Measurements from ENCODE around the gene OR52J3. TPM values are rescaled to one million over a fixed set of nuclear protein-coding genes. Genes with fewer than 3 reads are reported as not detected.

OR52J3 gene
- total and polyA plus RNA-seq, 4 donors: not detected

- TF ChIP-seq YY1 (IDR thresholded peaks at IDR 0.05) (no peak), HNF4G (IDR thresholded peaks at IDR 0.05) (no peak), JUND (IDR thresholded peaks at IDR 0.05) (no peak), GABPA (IDR thresholded peaks at IDR 0.05 in 1 of 2, conservative IDR thresholded peaks at IDR 0.05 in 1 of 2) (no peak), FOXA1 (IDR thresholded peaks at IDR 0.05) (no peak), ZBTB33 (IDR thresholded peaks at IDR 0.05) (no peak), TAF1 (conservative IDR thresholded peaks at IDR 0.05) (no peak), FOXA2 (IDR thresholded peaks at IDR 0.05) (no peak), CTCF (IDR thresholded peaks at IDR 0.05; ENCODE audit: low read depth, low read length, missing input control) (no peak), RAD21 (IDR thresholded peaks at IDR 0.05) (no peak)
- TF ChIP-seq, protein P1, sequence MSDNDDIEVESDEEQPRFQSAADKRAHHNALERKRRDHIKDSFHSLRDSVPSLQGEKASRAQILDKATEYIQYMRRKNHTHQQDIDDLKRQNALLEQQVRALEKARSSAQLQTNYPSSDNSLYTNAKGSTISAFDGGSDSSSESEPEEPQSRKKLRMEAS (IDR thresholded peaks at IDR 0.05): no peak
- H3K27me3 ChIP-seq (ENCODE audit: control insufficient read depth in 4 of 4, insufficient read depth in 4 of 4, low read length in 3 of 4): peaks cover 0 to 5% (median 1%) of the 10 kb centered on the region in 4 donors
- no peak for DNase-seq (ENCODE audit: low spot score)
- no peak overlapping the region for H3K9ac ChIP-seq (ENCODE audit: low read depth in 1 of 2, low read length in 2 of 2)
- peaks cover 0 to 4% (median 0%) of the 10 kb centered on the region in 4 donors for H3K9me3 ChIP-seq (ENCODE audit: control insufficient read depth in 4 of 4, low read length in 3 of 4)
- H3K4me1 ChIP-seq (ENCODE audit: control insufficient read depth in 4 of 4, insufficient read depth in 4 of 4, low read length in 3 of 4): peaks cover 0 to 1% (median 0%) of the 10 kb centered on the region in 4 donors
- H3K4me3 ChIP-seq (ENCODE audit: low read depth in 1 of 3, low read length in 3 of 3): no peak overlapping the region
- no peak overlapping the region for H3K27ac ChIP-seq (ENCODE audit: low read depth in 1 of 2, low read length in 2 of 2)
- no peaks in the 10 kb centered on the region for H3K36me3 ChIP-seq (ENCODE audit: control insufficient read depth in 4 of 4, insufficient read depth in 3 of 4, low read depth in 1 of 4, low read length in 3 of 4)
Observed at GRCh38 chr11:5088556-5088955, 42.2 kb downstream of the OR52J3 start.

GRCh38 chr11:5090668-5091067 lies 44.3 kb downstream of the OR52J3 start:
- no peak for DNase-seq (ENCODE audit: low spot score)
- H3K27ac ChIP-seq (ENCODE audit: low read depth in 1 of 2, low read length in 2 of 2): no peak overlapping the region
- 80% methylated on average over 1 of the region's 1 CpG for WGBS
- peaks cover 0 to 1% (median 0%) of the 10 kb centered on the region in 4 donors for H3K4me1 ChIP-seq (ENCODE audit: control insufficient read depth in 4 of 4, insufficient read depth in 4 of 4, low read length in 3 of 4)
- H3K27me3 ChIP-seq (ENCODE audit: control insufficient read depth in 4 of 4, insufficient read depth in 4 of 4, low read length in 3 of 4): peaks cover 0 to 5% (median 0%) of the 10 kb centered on the region in 4 donors
- TF ChIP-seq REST (IDR thresholded peaks at IDR 0.05): no peak
- TF ChIP-seq GABPA (IDR thresholded peaks at IDR 0.05 in 1 of 2, conservative IDR thresholded peaks at IDR 0.05 in 1 of 2): no peak
- TF ChIP-seq EGR1 (IDR thresholded peaks at IDR 0.05; ENCODE audit: low read depth in 2 of 2): no peak
- no peak for TF ChIP-seq JUND (IDR thresholded peaks at IDR 0.05)
- no peak for TF ChIP-seq YY1 (IDR thresholded peaks at IDR 0.05)
- TF ChIP-seq TAF1 (conservative IDR thresholded peaks at IDR 0.05): no peak
- TF ChIP-seq CTCF (IDR thresholded peaks at IDR 0.05; ENCODE audit: low read depth, low read length, missing input control): no peak
- TF ChIP-seq ATF3 (IDR thresholded peaks at IDR 0.05): no peak
- TF ChIP-seq FOXA2 (IDR thresholded peaks at IDR 0.05): no peak
- no peak for TF ChIP-seq NR2F2 (IDR thresholded peaks at IDR 0.05)
- TF ChIP-seq SP1 (IDR thresholded peaks at IDR 0.05): no peak
- no peak for TF ChIP-seq RAD21 (IDR thresholded peaks at IDR 0.05)
- no peak for TF ChIP-seq HNF4A (conservative IDR thresholded peaks at IDR 0.05)
- no peak for TF ChIP-seq FOXA1 (IDR thresholded peaks at IDR 0.05)
- no peak for TF ChIP-seq HNF4G (IDR thresholded peaks at IDR 0.05)
- no peak for TF ChIP-seq RXRA (IDR thresholded peaks at IDR 0.05)
- TF ChIP-seq, protein P1 (IDR thresholded peaks at IDR 0.05): no peak
- TF ChIP-seq ZBTB33 (IDR thresholded peaks at IDR 0.05): no peak
- H3K36me3 ChIP-seq (ENCODE audit: control insufficient read depth in 4 of 4, insufficient read depth in 3 of 4, low read depth in 1 of 4, low read length in 3 of 4): no peaks in the 10 kb centered on the region
- H3K9ac ChIP-seq (ENCODE audit: low read depth in 1 of 2, low read length in 2 of 2): no peak overlapping the region
- no peak overlapping the region for H3K4me3 ChIP-seq (ENCODE audit: low read depth in 1 of 3, low read length in 3 of 3)
- H3K9me3 ChIP-seq (ENCODE audit: control insufficient read depth in 4 of 4, low read length in 3 of 4): peaks cover 0 to 4% (median 0%) of the 10 kb centered on the region in 4 donors
